ENCODE data around the gene AHNAK. TPM values are rescaled to one million over a fixed set of nuclear protein-coding genes. Genes with fewer than 3 reads are reported as not detected.

The AHNAK gene
- total and polyA plus RNA-seq, 3 donors from 2014 or later = 95.8 to 148 (median 137) TPM

DNA sequence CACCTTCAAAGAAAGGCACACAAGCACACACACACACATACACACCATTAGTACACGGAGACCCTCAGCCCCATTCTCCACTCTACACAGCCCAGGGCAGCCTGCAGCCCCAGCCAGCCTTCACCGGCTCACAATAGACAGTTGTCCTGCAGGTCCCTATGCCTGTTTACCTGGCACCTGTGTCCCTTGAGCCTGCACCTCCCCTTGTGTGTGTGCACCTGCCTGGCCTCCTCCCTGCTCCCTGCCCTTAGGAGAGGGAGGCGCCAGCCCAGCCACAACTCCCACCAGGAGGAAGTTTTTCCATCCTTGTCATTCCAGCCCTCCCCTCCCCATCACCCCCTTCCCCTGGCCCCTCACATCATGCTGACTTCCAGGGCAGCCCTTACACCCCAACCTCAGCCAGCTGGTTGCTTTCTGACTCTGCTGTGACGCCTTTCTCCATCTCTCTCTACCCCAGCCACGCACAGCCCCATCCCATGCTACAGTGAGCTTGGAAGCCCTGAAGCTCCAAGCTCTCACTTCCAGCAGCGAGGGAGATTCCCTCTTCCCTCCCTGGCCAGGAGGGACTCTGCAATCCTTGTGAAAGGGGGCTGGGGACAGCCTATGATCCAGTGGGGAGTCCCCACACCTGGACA lies 4.4 kb downstream of the AHNAK start:
- no peaks in the 10 kb centered on the region for H3K27me3 ChIP-seq
- H3K4me3 ChIP-seq = peak overlapping the region in 1 of 2 donors; percentile 86
- no peaks in the 10 kb centered on the region for H3K9me3 ChIP-seq
- WGBS, 2 donors = 35 to 44% methylated on average over 6 of the region's 6 CpGs
- H3K4me1 ChIP-seq = peaks cover 53% of the 10 kb centered on the region
- DNase-seq = no peak
- peak overlapping the region; percentile 74 to 95 for H3K27ac ChIP-seq
- H3K36me3 ChIP-seq (ENCODE audit: low read depth, missing control alignments) = no peaks in the 10 kb centered on the region
- intact Hi-C loops (cut with DNase I; ENCODE audit: low total_unique reads) = loop anchor here (5.0 to 10.0 kb wide), 2 partner anchors 110 to 147 kb away; no protein-coding TSS in a partner anchor
- TF ChIP-seq, protein P1, sequence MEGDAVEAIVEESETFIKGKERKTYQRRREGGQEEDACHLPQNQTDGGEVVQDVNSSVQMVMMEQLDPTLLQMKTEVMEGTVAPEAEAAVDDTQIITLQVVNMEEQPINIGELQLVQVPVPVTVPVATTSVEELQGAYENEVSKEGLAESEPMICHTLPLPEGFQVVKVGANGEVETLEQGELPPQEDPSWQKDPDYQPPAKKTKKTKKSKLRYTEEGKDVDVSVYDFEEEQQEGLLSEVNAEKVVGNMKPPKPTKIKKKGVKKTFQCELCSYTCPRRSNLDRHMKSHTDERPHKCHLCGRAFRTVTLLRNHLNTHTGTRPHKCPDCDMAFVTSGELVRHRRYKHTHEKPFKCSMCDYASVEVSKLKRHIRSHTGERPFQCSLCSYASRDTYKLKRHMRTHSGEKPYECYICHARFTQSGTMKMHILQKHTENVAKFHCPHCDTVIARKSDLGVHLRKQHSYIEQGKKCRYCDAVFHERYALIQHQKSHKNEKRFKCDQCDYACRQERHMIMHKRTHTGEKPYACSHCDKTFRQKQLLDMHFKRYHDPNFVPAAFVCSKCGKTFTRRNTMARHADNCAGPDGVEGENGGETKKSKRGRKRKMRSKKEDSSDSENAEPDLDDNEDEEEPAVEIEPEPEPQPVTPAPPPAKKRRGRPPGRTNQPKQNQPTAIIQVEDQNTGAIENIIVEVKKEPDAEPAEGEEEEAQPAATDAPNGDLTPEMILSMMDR (IDR thresholded peaks at IDR 0.05) = no peak

DNA sequence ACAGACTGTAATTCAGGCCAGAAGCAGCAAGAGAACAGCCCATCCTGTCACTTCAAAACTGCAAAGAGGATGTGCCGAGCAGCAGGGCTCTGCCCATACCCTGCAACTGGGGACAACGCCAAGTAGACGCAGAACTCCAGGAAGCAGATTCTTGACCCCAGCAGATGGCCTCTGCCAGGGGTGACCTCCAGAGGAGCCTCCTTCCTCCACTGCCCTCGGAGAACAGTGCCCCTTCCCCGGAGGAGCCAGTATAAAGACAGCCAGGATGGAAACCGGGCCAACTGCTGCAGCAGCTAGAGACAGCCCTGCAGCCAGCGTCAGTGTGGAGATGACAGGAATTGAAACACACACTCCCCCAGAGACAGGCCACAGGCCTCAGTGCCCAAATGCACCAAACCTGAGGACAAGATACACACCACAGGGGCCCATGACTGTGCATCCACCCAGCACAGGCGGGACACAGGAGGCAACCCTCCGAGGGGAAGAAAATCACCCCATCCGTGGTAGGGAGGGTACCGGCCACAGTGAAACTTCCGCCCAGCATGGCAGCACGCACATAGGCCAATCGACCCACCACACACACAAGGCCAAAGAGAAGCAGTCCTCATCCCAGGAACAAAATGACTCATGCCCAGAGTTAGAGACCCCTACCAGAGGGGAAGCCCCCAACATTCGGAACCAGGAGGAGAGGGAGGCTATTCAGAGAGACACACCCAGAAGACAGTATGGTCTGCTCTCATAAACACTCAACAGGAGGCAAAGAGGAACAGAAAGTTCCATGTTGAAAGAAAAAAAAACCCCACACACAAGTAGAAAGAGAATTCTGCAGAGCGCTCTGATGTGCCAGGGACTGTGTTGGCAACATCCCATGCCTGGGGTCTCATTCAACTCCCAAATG lies 5.6 kb downstream of the AHNAK start:
- intact Hi-C loops (cut with DNase I; ENCODE audit: low total_unique reads) = loop anchor here (5.0 to 10.0 kb wide), 2 partner anchors 109 to 146 kb away; no protein-coding TSS in a partner anchor
- DNase-seq = no peak
- peaks cover 56% of the 10 kb centered on the region for H3K4me1 ChIP-seq
- peak overlapping the region in 1 of 2 donors; percentile 23 for H3K27ac ChIP-seq
- 33 to 49% methylated on average over 7 to 16 of the region's 16 CpGs for WGBS, 2 donors
- TF ChIP-seq, protein P1 (IDR thresholded peaks at IDR 0.05) = no peak
- TF ChIP-seq POLR2A (IDR thresholded peaks at IDR 0.05) = no peak
- no peak overlapping the region for H3K4me3 ChIP-seq
- H3K36me3 ChIP-seq (ENCODE audit: low read depth, missing control alignments) = no peaks in the 10 kb centered on the region
- no peaks in the 10 kb centered on the region for H3K27me3 ChIP-seq
- H3K9me3 ChIP-seq = no peaks in the 10 kb centered on the region

DNA sequence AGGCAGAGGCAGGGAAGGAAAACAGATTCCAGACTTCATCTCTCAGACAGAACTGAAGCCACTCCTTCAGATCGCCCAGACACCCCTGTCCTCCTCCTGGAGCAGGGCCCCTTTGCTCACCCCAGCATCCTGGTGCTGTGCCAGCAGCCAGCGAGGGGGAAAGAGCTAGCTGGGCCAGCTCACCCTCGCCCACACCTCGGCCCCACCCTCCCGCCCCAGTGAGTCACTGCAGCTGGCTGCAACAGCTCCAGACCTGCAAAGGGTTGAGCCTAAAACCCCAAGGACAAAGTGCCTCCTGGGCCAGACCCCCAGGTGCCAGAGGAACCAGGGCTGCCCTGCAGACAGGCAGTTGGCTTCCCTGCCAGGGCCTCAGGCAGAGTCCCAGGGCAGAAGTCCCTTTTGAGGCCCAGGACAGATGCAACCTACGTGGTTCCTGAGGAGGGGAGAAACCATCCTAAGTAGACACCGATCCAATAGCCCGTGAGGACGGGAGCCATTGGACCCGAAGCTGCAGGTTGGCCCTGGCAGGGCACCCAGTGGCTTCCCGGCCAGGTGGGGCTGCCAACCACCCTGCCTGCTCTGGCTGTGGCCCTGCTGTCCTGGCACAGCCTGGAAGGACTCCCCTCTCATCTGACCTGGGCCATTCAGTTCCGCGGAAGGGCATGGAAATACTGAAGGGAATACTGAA lies 7.2 kb downstream of the AHNAK start:
- Histone ChIP-seq H3K4me1 (peaks cover 56% of the 10 kb centered on the region), H3K27me3 (no peaks in the 10 kb centered on the region), H3K36me3 (ENCODE audit: low read depth, missing control alignments) (no peaks in the 10 kb centered on the region), H3K27ac (peak overlapping the region; percentile 23 to 24), H3K4me3 (no peak overlapping the region), H3K9me3 (no peaks in the 10 kb centered on the region)
- intact Hi-C loops (cut with DNase I; ENCODE audit: low total_unique reads) = no loop called here
- DNase-seq = no peak
- WGBS, 2 donors = 31 to 33% methylated on average over 4 to 13 of the region's 13 CpGs
- TF ChIP-seq, protein P1 (IDR thresholded peaks at IDR 0.05) = no peak
- TF ChIP-seq POLR2A (IDR thresholded peaks at IDR 0.05) = no peak

DNA sequence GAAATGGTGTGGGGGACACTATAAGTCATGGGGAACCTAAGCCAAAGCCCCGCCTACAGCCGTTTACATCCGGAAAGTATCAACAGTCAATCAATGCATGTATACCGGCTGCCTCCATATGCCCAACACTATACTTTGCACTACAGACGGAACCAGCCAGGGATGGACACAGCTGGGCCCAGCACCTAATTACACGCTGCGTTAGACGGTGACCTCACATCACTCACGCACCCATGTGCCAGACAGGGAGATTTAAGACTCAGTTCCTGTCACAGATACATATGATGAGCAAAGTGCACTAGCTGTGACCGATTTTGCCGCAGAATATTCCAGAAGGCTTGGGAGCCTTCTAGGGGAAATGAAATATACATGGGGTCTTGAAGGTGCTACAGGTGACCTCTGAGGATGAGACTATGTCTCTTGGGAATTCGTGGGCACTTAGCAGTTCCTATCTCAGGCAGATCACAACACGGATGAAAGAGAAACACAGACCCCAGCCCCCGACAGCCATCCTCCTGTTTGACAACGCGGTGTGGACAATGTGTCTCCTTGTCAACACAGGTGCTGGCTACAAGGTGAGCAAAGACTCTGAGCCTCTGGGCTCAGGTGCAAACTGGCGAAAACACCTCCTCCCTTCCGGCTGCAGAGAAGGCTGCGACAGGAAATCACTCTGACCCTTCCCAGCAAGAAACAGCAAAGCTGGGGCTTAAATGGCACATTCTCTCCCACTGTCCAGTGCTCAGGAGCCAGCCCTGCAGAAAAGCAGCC lies 8.0 kb downstream of the AHNAK start:
- Histone ChIP-seq H3K4me3 (no peak overlapping the region), H3K27ac (peak overlapping the region in 1 of 2 donors; percentile 23), H3K4me1 (peaks cover 56% of the 10 kb centered on the region), H3K27me3 (no peaks in the 10 kb centered on the region), H3K36me3 (ENCODE audit: low read depth, missing control alignments) (no peaks in the 10 kb centered on the region), H3K9me3 (no peaks in the 10 kb centered on the region)
- 65 to 72% methylated on average over 15 to 19 of the region's 19 CpGs for WGBS, 2 donors
- DNase-seq = no peak
- TF ChIP-seq POLR2A (IDR thresholded peaks at IDR 0.05) = no peak
- TF ChIP-seq, protein P1 (IDR thresholded peaks at IDR 0.05) = no peak
- intact Hi-C loops (cut with DNase I; ENCODE audit: low total_unique reads) = no loop called here
